Stimulated activated naive CD4-positive, alpha-beta T cell (primary cell): Measurements from ENCODE around the gene TUFT1.
"Not testable (repeated sequence)": the region's sequence is repeated elsewhere in the genome, so short reads cannot be mapped to it uniquely, and the experiment has no call there.

Experiments used
- DNase-seq, 6 experiments: peaks; one replicate each; lab custom pipeline; 2025; lab: John Stamatoyannopoulos, UW

Gene TUFT1

GRCh38 chr1:151512801-151513625 is 27.1 kb upstream of the TUFT1 start:
- DNase-seq, result no peak

GRCh38 chr1:151513626-151514121 is 26.4 kb upstream of the TUFT1 start:
- no peak for DNase-seq

- no peak for DNase-seq
Observed at GRCh38 chr1:151514366-151514765, 25.7 kb upstream of the TUFT1 start.

GRCh38 chr1:151515265-151515664 is 24.8 kb upstream of the TUFT1 start:
- DNase-seq, result no peak

GRCh38 chr1:151516031-151516511 is 24.0 kb upstream of the TUFT1 start:
- no peak for DNase-seq

- no peak for DNase-seq
Observed at GRCh38 chr1:151518431-151518830, 21.7 kb upstream of the TUFT1 start.

- DNase-seq, result no peak
Observed at GRCh38 chr1:151518936-151519335, 21.2 kb upstream of the TUFT1 start.

- no peak for DNase-seq
Observed at GRCh38 chr1:151519667-151520066, 20.4 kb upstream of the TUFT1 start.

GRCh38 chr1:151520359-151520758 is 19.8 kb upstream of the TUFT1 start:
- DNase-seq, result no peak

- DNase-seq, result not testable (repeated sequence)
Observed at GRCh38 chr1:151522427-151522826, 17.7 kb upstream of the TUFT1 start.

GRCh38 chr1:151523326-151523725 is 16.8 kb upstream of the TUFT1 start:
- no peak for DNase-seq

GRCh38 chr1:151524736-151525135 is 15.4 kb upstream of the TUFT1 start:
- DNase-seq, result no peak

- no peak for DNase-seq
Observed at GRCh38 chr1:151526735-151527525, 13.2 kb upstream of the TUFT1 start.

GRCh38 chr1:151529211-151529702 is 10.9 kb upstream of the TUFT1 start:
- no peak for DNase-seq

GRCh38 chr1:151529781-151530180 is 10.3 kb upstream of the TUFT1 start:
- DNase-seq, result no peak

- no peak for DNase-seq
Observed at GRCh38 chr1:151530461-151530860, 9.6 kb upstream of the TUFT1 start.

- DNase-seq, result no peak
Observed at GRCh38 chr1:151533870-151534269, 6.2 kb upstream of the TUFT1 start.

- DNase-seq, result peak; percentile 18 to 69 (median 54)
Observed at GRCh38 chr1:151534662-151535278, 5.3 kb upstream of the TUFT1 start.

GRCh38 chr1:151535326-151536271 is 4.5 kb upstream of the TUFT1 start:
- no peak for DNase-seq

GRCh38 chr1:151536499-151536898 is 3.6 kb upstream of the TUFT1 start:
- no peak for DNase-seq

GRCh38 chr1:151537112-151537511 is 3.0 kb upstream of the TUFT1 start:
- DNase-seq, result no peak
